Glutamatergic neuron (in vitro differentiated cells): ENCODE results near the gene TTYH2. TPM values are rescaled to one million over a fixed set of nuclear protein-coding genes. Genes with fewer than 3 reads are reported as not detected.

ENCODE experiments used
- DNase-seq: peaks from one replicate; pipeline ENCODE4 v3.0.0; 2022
- H3K27ac Mint-ChIP-seq: one replicate; pipeline ENCODE4 v1.8.0; 2020; ENCODE audit warnings: mild to moderate bottlenecking, mixed read lengths, inconsistent platforms; ENCODE audit not compliant: unreplicated experiment
- H3K27me3 Mint-ChIP-seq: one replicate; pipeline ENCODE4 v1.8.0; 2020; ENCODE audit warnings: mild to moderate bottlenecking, moderate library complexity, mixed read lengths, inconsistent platforms; ENCODE audit not compliant: unreplicated experiment
- H3K36me3 Mint-ChIP-seq: one replicate; pipeline ENCODE4 v1.8.0; 2020; ENCODE audit warnings: mild to moderate bottlenecking, mixed read lengths, inconsistent platforms; ENCODE audit not compliant: unreplicated experiment
- H3K4me1 Mint-ChIP-seq: one replicate; pipeline ENCODE4 v1.8.0; 2020; ENCODE audit warnings: mild to moderate bottlenecking, low read depth, mixed read lengths, inconsistent platforms; ENCODE audit not compliant: unreplicated experiment
- H3K4me3 Mint-ChIP-seq: one replicate; pipeline ENCODE4 v1.8.0; 2020; ENCODE audit warnings: mild to moderate bottlenecking, mixed read lengths, inconsistent platforms; ENCODE audit not compliant: unreplicated experiment
- H3K9me3 Mint-ChIP-seq: one replicate; pipeline ENCODE4 v1.8.0; 2020; ENCODE audit warnings: mild to moderate bottlenecking, moderate library complexity, mixed read lengths, inconsistent platforms; ENCODE audit not compliant: unreplicated experiment
- total RNA-seq: library from RNA; stranded (reverse); fragmentation: NEBNext Ultra II Directional; extraction: Animal tissue kit (Norgen Biotek cat#: 25700); gene quantifications from one replicate; pipeline ENCODE4 v1.2.1, GENCODE V29; 2021; ENCODE audit not compliant: unreplicated experiment
- TF ChIP-seq, protein P1 (sequence below): fragments of 200-600 bp; sonication (generic); IDR thresholded peaks from one replicate; pipeline ENCODE4 v1.5.0; 2021; ENCODE audit not compliant: partially characterized antibody, unreplicated experiment

The TTYH2 gene
- total RNA-seq, 1 donor from 2014 or later: 121 TPM

DNA sequence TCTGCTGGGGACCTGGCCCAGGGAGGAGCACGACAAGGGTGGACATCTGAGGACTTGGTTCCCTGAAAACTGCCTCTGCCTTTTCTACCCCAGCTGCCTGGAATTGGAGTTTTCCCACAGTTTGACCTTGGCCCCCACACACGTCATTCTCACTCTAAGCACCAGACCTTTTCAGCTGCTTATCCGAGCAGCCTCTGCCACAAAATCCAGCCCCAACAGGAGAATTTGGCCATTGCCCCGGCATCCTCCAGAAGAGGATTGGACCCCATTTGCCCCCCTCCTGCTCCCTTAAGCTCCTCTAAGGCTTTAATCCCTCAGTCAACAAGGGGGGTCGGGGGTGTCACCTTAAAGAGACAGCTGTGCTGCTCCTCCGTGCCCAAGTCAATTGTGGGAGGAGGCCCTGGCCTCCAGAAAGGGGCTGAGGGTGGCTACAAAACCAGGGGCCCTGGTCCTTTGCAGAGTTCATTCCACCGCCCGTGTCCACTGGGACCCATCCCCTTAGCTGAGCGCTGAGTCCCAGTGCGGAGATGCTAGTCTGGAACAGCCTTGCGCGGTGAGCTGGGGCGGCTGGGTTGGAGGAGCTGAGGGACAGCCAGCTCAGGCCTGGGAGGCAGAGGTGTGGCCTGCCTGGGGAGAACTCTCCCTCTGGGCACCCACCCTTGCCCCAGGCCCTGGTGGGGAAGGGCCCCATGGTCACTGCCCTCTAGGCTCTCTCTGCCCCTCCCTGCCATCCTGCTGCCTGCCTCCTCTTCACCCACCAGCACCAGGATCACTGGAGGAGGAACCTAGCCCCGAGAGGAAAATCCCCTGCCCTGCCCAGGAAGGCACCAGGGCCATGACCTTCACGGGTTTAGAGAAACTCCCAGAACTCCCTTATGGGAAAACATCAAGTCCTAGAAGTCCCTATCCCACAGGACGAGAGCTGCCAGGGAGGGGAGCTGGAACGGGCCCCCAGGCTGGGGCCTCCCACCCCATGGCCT, 18.8 kb downstream of the TTYH2 start:
- Mint-ChIP-seq H3K27ac (no peak overlapping the region), H3K4me1 (peaks cover 7% of the 10 kb centered on the region), H3K9me3 (no peaks in the 10 kb centered on the region), H3K36me3 (peaks cover 8% of the 10 kb centered on the region), H3K4me3 (no peak overlapping the region), H3K27me3 (peaks cover 4% of the 10 kb centered on the region)
- no peak for DNase-seq
- TF ChIP-seq, protein P1, sequence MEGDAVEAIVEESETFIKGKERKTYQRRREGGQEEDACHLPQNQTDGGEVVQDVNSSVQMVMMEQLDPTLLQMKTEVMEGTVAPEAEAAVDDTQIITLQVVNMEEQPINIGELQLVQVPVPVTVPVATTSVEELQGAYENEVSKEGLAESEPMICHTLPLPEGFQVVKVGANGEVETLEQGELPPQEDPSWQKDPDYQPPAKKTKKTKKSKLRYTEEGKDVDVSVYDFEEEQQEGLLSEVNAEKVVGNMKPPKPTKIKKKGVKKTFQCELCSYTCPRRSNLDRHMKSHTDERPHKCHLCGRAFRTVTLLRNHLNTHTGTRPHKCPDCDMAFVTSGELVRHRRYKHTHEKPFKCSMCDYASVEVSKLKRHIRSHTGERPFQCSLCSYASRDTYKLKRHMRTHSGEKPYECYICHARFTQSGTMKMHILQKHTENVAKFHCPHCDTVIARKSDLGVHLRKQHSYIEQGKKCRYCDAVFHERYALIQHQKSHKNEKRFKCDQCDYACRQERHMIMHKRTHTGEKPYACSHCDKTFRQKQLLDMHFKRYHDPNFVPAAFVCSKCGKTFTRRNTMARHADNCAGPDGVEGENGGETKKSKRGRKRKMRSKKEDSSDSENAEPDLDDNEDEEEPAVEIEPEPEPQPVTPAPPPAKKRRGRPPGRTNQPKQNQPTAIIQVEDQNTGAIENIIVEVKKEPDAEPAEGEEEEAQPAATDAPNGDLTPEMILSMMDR: no peak

DNA sequence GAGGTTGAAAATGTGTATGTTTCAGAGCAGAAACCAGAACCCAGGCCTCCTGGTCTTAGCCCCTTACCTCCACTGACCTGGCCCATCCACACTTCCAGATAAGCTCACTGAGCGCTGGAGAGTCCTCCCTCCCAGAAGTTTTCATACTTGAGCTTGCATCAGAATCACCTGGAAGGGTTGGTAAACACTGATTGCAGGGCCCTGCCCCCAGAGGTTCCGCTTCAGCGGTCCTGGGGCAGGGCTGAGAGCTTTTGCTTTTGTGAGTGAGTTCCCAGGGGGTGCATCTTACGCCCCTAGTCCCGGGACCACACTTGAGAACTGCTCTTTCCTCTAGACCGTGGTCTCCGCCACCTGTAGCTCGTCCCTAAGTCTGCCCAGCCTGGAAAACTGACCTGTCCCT, 20.6 kb downstream of the TTYH2 start:
- Mint-ChIP-seq H3K4me3 (no peak overlapping the region), H3K9me3 (no peaks in the 10 kb centered on the region), H3K27me3 (peaks cover 4% of the 10 kb centered on the region), H3K27ac (no peak overlapping the region), H3K36me3 (no peaks in the 10 kb centered on the region), H3K4me1 (peaks cover 7% of the 10 kb centered on the region)
- DNase-seq: no peak
- TF ChIP-seq, protein P1: no peak

DNA sequence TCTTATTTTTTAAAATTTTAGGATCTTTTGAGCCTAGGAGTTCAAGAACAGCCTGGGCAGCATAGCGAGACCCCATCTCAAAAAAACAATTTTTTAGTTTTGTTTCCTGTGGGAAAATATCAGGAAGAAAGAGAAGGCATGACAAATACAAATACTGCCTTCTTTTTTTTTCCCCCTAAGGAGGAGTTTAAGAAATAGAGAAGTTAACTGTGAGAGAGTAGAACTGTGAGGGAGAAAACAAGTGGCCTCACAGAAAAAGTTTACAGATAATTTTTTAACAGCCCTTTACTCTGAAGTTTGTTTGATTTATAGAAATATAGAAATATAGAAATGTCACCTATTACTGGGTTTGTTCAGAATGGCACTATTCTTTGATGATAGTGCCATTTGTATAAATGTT, 21.1 kb downstream of the TTYH2 start:
- no peak overlapping the region for H3K27ac Mint-ChIP-seq
- no peaks in the 10 kb centered on the region for H3K36me3 Mint-ChIP-seq
- peaks cover 4% of the 10 kb centered on the region for H3K27me3 Mint-ChIP-seq
- DNase-seq: no peak
- TF ChIP-seq, protein P1: no peak
- H3K4me3 Mint-ChIP-seq: no peak overlapping the region
- no peaks in the 10 kb centered on the region for H3K9me3 Mint-ChIP-seq
- H3K4me1 Mint-ChIP-seq: peaks cover 7% of the 10 kb centered on the region

DNA sequence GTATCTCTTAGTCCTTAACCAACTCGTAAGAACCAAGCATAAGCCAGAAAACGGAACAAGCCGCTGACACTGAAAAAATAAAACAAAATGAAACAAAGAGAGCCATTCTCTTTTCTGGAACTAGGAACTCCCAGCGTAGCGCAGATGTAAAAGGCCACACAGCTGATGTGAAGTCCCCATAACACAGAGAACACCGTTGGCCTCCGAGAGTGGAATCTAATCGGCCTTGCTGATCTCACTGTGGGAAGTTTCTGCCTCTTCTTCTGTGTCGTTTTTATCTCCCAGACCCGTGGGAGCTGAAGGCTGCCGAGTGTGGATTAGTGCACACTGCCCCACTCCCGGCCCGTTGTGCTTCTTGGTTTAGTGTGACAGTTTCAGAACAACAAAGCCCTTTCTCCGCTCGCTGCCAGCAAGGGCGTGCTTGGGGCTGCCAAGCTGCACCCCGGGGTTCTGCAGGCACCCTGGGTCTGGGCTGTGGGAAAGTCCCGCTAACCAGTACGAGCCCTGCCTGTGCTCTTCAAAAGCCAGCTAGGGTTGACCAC, 21.7 kb downstream of the TTYH2 start:
- Mint-ChIP-seq H3K4me3 (no peak overlapping the region), H3K27me3 (peaks cover 4% of the 10 kb centered on the region), H3K36me3 (no peaks in the 10 kb centered on the region), H3K4me1 (peaks cover 10% of the 10 kb centered on the region), H3K9me3 (no peaks in the 10 kb centered on the region), H3K27ac (no peak overlapping the region)
- TF ChIP-seq, protein P1: no peak
- no peak for DNase-seq

DNA sequence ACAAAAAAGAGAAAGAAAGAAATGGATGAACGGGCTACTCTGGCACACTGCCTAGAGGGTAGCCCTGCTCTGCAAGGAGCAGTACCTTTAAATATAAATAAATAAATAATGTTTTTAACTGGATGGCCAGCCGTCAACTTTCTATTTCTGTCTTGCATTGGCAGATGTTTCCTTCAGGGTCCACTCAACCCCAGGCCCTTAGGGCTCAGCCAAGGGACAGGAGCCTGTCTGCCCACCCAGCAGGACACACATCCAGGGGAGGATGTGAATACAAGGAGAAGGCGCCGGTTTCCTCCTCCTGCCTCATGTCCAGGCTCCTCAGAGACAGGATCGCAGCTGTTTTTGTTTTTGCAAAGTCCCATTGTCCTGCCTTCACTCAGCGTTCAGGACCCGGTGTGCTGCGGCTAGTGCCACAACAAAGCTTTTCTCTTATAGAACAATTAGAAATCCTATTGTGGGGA, 22.6 kb downstream of the TTYH2 start:
- H3K4me3 Mint-ChIP-seq: no peak overlapping the region
- no peak overlapping the region for H3K27ac Mint-ChIP-seq
- H3K9me3 Mint-ChIP-seq: no peaks in the 10 kb centered on the region
- H3K27me3 Mint-ChIP-seq: peaks cover 4% of the 10 kb centered on the region
- peaks cover 10% of the 10 kb centered on the region for H3K4me1 Mint-ChIP-seq
- no peak for DNase-seq
- TF ChIP-seq, protein P1: no peak
- no peaks in the 10 kb centered on the region for H3K36me3 Mint-ChIP-seq
